OCI-LY3 (cell line): ENCODE measurements around the gene NUP210.
"Not testable (repeated sequence)": the region's sequence is repeated elsewhere in the genome, so short reads cannot be mapped to it uniquely, and the experiment has no call there.

Experiments used
- H2AFZ ChIP-seq: fragments of 200-600, 300-600 bp; shearing (Covaris generic); 2 replicates; pipeline ENCODE4 v1.6.0; 2014; ENCODE audit warnings: antibody characterized with exemption, low read depth, low read length
- H3K27ac ChIP-seq: fragments of 200-600, 300-600 bp; sonication (generic); 2 replicates; pipeline ENCODE4 v1.5.1; 2014; ENCODE audit warnings: mild to moderate bottlenecking, low read length, moderate library complexity, mixed read lengths
- H3K27me3 ChIP-seq: fragments of 200-600, 300-600 bp; sonication (generic); 2 replicates; pipeline ENCODE4 v1.6.1; 2014; ENCODE audit warnings: low read depth, low read length, mixed read lengths
- H3K36me3 ChIP-seq: fragments of 200-600, 300-600 bp; sonication (generic); replicated peaks from 2 replicates; pipeline ENCODE3; 2014; ENCODE audit warnings: low read depth, low read length, mixed read lengths
- H3K4me1 ChIP-seq: fragments of 300-600, 200-600 bp; sonication (generic); 2 replicates; pipeline ENCODE4 v1.6.1; 2014; ENCODE audit warnings: low read length, mixed read lengths
- H3K4me2 ChIP-seq: fragments of 200-600, 300-600 bp; sonication (generic); 2 replicates; pipeline ENCODE4 v1.6.1; 2014; ENCODE audit warnings: low read length, mixed read lengths
- H3K4me3 ChIP-seq: fragments of 300-600, 200-600 bp; sonication (generic); 2 replicates; pipeline ENCODE4 v1.5.1; 2014; ENCODE audit warnings: antibody characterized with exemption, mild to moderate bottlenecking, low read length, moderate library complexity
- H3K79me2 ChIP-seq: fragments of 300-600, 200-600 bp; shearing (Covaris generic); 2 replicates; pipeline ENCODE4 v1.6.1; 2014; ENCODE audit warnings: mild to moderate bottlenecking, low read length, mixed read lengths
- H3K9ac ChIP-seq: fragments of 300-600, 200-600 bp; shearing (Covaris generic); 2 replicates; pipeline ENCODE4 v1.6.0; 2014; ENCODE audit warnings: mild to moderate bottlenecking, low read length, moderate library complexity
- H3K9me3 ChIP-seq: fragments of 200-600, 300-600 bp; shearing (Covaris generic); 2 replicates; pipeline ENCODE4 v1.6.1; 2014; ENCODE audit warnings: low read length, mixed read lengths; ENCODE audit not compliant: insufficient read depth
- H4K20me1 ChIP-seq: fragments of 200-600, 300-600 bp; sonication (generic); 2 replicates; pipeline ENCODE4 v1.6.1; 2016; ENCODE audit warnings: low read length, mixed read lengths; ENCODE audit not compliant: insufficient read depth
- CTCF ChIP-seq: fragments of 200-600, 300-600 bp; sonication (generic); IDR thresholded peaks from 2 replicates; pipeline ENCODE4 v1.5.1; 2014; ENCODE audit warnings: antibody characterized with exemption, low read length, low read depth
- EZH2phosphoT487 ChIP-seq: fragments of 200-600 bp; shearing (Covaris generic); IDR thresholded peaks from 2 replicates; pipeline ENCODE4 v1.6.1; 2018; ENCODE audit warnings: antibody characterized with exemption, mixed run types, low read depth

NUP210 gene

DNA sequence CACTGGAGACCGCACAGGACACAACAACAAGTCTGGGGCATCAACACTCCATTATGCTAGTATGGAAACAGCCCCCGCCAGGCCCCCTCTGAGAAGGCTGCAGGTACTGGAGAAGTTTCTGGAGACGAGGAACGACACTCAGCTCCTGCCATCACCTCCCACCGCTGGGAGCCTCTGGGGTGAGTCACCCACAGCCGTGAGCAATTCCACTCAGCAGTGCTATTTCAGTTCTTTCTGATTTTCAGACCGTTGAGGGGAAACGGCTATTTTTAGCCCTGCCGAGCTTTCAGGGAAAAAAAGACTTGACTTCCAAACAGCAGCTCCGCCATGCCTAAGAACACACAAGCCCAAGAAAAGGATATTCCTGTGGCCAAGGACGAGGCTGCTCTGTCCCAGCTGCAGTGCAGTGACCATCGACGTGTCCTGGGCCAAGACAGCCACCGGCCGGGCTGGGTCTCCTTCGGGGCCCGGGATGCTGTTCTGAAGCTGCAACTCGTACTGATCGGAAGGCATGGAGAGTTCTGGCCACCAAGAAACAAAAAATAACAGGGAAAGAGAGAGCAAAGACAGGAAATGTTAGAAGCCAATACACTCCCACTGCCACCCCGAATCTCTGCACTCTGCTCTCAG, 40.8 kb downstream of the NUP210 start:
- Histone ChIP-seq H3K9me3 (no peaks in the 10 kb centered on the region), H3K36me3 (peaks cover 84% of the 10 kb centered on the region), H3K4me3 (no peak overlapping the region), H2AFZ (no peak overlapping the region), H3K9ac (no peak overlapping the region), H3K79me2 (peaks cover 38% of the 10 kb centered on the region), H3K4me1 (peaks cover 35% of the 10 kb centered on the region), H4K20me1 (peaks cover 28% of the 10 kb centered on the region), H3K4me2 (no peak overlapping the region), H3K27ac (no peak overlapping the region), H3K27me3 (no peaks in the 10 kb centered on the region)
- TF ChIP-seq EZH2phosphoT487: no peak
- no peak for TF ChIP-seq CTCF

- no peak overlapping the region for H3K9ac ChIP-seq
- H3K27me3 ChIP-seq: no peaks in the 10 kb centered on the region
- H4K20me1 ChIP-seq: peaks cover 28% of the 10 kb centered on the region
- H3K79me2 ChIP-seq: peaks cover 38% of the 10 kb centered on the region
- H3K4me2 ChIP-seq: no peak overlapping the region
- no peak overlapping the region for H2AFZ ChIP-seq
- H3K4me3 ChIP-seq: no peak overlapping the region
- peak overlapping the region; percentile 9; the same call in 1 of the 2 replicates for H3K27ac ChIP-seq
- H3K9me3 ChIP-seq: no peaks in the 10 kb centered on the region
- peaks cover 34% of the 10 kb centered on the region for H3K4me1 ChIP-seq
- TF ChIP-seq EZH2phosphoT487 (no peak), CTCF (no peak)
- peaks cover 91% of the 10 kb centered on the region for H3K36me3 ChIP-seq
Measured at GRCh38 chr3:13378155-13378554, 42.0 kb downstream of the NUP210 start.

GRCh38 chr3:13377741-13378140, 42.4 kb downstream of the NUP210 start:
- H2AFZ ChIP-seq, H3K4me2 ChIP-seq, H3K4me3 ChIP-seq, H3K9ac ChIP-seq, H3K27me3 ChIP-seq, H3K9me3 ChIP-seq, H3K27ac ChIP-seq: not testable (repeated sequence)
- peaks cover 30% of the 10 kb centered on the region for H3K4me1 ChIP-seq
- H3K79me2 ChIP-seq: peaks cover 33% of the 10 kb centered on the region
- peaks cover 28% of the 10 kb centered on the region for H4K20me1 ChIP-seq
- peaks cover 91% of the 10 kb centered on the region for H3K36me3 ChIP-seq

- Histone ChIP-seq H4K20me1 (peaks cover 25% of the 10 kb centered on the region), H3K9me3 (no peaks in the 10 kb centered on the region), H3K79me2 (peaks cover 26% of the 10 kb centered on the region; the same call in 1 of the 2 replicates), H3K36me3 (peaks cover 91% of the 10 kb centered on the region), H3K27ac (no peak overlapping the region), H3K4me1 (peaks cover 22% of the 10 kb centered on the region), H3K4me2 (no peak overlapping the region), H3K4me3 (no peak overlapping the region), H3K27me3 (no peaks in the 10 kb centered on the region), H2AFZ (no peak overlapping the region), H3K9ac (no peak overlapping the region)
- TF ChIP-seq EZH2phosphoT487: no peak
- no peak for TF ChIP-seq CTCF
Measured at GRCh38 chr3:13377021-13377420, 43.1 kb downstream of the NUP210 start.
